OCI-LY3 (cell line): ENCODE data around the gene CGREF1.

Experiments
- EZH2phosphoT487 ChIP-seq: fragments of 200-600 bp; shearing (Covaris generic); IDR thresholded peaks from 2 replicates; pipeline ENCODE4 v1.6.1; 2018; ENCODE audit warnings: antibody characterized with exemption, mixed run types, low read depth
- TF ChIP-seq, protein P1 (sequence below): fragments of 200-600, 300-600 bp; sonication (generic); IDR thresholded peaks from 2 replicates; pipeline ENCODE4 v1.5.1; 2014; ENCODE audit warnings: antibody characterized with exemption, low read length, low read depth

DNA sequence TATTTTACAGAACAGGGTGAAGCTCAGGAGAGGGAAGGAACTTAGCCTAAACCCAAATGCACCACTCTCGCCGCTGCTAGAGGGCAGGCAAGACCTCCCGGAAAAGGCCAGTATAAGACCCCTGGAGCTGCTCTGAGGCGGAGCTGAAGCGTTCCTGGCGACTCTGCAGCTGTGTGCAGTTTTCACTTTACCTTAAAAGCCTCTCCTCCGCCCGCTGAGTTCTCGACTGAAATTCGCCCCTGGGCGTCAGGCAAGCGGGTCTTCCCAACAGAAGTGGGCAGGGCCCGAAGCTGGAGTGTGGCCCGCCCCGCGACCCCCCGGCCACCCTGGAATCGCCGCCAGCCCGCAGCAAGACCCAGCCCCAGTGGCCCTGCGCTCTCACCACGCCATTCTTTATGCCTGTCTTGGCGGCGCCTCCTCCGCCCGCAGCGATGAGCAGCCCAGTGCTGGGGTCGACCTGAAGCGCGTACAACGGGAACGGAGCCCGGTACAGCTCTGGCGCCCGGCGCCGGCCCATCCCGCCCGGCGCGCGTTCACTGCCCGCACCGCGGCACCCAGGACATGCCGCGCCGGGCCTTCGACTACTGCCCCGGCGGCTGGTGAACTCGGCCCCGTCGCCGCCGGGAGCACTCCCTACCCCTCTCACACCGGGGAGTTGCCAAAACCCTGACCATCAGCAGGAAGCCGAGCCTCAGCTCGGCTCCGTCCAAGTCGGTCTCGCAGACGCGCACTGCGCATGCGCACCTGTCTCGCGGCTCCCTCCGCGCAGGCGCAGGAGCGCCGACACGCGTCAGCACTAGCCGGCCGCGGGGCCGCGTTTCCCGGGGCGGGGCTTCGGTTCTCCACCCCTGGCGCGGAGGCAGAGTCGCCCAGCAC is 15.2 kb upstream of the CGREF1 start, which contains the start of gene PREB:
- TF ChIP-seq EZH2phosphoT487 = no peak
- TF ChIP-seq, protein P1, sequence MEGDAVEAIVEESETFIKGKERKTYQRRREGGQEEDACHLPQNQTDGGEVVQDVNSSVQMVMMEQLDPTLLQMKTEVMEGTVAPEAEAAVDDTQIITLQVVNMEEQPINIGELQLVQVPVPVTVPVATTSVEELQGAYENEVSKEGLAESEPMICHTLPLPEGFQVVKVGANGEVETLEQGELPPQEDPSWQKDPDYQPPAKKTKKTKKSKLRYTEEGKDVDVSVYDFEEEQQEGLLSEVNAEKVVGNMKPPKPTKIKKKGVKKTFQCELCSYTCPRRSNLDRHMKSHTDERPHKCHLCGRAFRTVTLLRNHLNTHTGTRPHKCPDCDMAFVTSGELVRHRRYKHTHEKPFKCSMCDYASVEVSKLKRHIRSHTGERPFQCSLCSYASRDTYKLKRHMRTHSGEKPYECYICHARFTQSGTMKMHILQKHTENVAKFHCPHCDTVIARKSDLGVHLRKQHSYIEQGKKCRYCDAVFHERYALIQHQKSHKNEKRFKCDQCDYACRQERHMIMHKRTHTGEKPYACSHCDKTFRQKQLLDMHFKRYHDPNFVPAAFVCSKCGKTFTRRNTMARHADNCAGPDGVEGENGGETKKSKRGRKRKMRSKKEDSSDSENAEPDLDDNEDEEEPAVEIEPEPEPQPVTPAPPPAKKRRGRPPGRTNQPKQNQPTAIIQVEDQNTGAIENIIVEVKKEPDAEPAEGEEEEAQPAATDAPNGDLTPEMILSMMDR = peak; percentile 48
